Ureter (tissue), 1 donor: ENCODE data around the gene PPP6R3. TPM values are rescaled to one million over a fixed set of nuclear protein-coding genes. Genes with fewer than 3 reads are reported as not detected.
"Not testable (repeated sequence)": the region's sequence is repeated elsewhere in the genome, so short reads cannot be mapped to it uniquely, and the experiment has no call there.

Experiments used
- DNase-seq: peaks from one replicate; pipeline ENCODE4 v3.0.0-alpha.2; 2020; ENCODE audit warnings: low spot score
- total RNA-seq: library from RNA; stranded (reverse); gene quantifications from one replicate; pipeline ENCODE4 v1.2.4, GENCODE V29; 2023
- donor health status: DM: yes; HTN: yes; CAD: no.

PPP6R3 gene
- total RNA-seq, 1 donor from 2014 or later: 183 TPM

DNA sequence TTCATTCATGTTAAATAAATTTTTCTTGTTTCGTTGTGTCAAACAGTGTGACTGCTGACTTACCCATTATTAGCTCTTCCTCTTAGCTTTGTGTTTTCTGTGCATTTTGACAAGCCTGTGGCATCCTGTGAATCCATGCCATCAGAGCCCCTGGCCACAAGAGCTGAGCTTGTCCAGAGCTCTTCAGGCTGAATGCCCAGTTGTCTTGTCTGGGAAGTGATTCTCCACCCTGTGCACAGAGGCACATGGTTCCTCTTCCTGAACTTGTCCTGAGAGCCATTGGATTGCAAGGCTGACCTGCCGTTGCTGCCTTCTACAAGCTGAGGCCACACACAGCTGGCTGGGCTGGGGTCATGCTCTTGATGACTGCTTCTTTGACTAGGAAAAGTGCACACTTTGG, 64.1 kb downstream of the PPP6R3 start:
- no peak for DNase-seq

DNA sequence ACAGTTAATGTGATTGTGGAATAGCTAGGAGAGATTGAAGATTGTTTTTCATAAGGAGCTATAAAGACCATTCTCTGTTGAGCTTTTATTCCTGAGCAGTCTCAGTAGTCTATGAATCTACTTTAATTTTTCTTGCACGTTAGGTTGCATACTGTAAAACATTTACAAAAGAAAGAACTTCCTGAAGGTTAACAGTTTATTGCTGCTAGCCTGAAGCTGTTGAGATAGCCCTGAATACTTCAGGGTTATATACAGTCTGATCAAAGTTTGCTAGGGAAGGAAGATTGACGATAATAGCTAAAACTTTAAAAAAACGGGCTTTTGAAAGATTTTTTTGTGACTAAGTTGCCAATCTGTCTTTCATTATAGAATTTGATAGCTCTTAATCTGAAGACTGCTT, 64.8 kb downstream of the PPP6R3 start:
- no peak for DNase-seq

DNA sequence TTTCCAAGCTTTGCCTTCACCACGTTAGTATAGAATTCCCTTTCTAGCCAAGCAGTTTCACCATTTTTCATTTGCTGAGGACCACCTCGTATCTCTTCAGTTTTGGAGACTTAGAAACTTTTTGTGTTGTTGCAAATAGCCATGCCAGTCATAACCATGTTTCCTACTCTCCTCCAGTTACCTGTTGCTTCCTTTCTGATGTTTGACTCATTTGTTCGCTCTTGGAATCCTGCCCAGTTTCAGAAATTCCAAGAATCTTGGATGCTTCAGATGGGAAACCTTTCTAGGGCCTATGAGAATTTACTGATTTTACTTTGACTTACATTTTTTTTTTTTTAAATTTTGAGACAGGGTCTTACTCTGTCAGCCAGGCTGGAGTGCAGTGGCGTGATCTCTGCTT, 65.4 kb downstream of the PPP6R3 start:
- DNase-seq: no peak

DNA sequence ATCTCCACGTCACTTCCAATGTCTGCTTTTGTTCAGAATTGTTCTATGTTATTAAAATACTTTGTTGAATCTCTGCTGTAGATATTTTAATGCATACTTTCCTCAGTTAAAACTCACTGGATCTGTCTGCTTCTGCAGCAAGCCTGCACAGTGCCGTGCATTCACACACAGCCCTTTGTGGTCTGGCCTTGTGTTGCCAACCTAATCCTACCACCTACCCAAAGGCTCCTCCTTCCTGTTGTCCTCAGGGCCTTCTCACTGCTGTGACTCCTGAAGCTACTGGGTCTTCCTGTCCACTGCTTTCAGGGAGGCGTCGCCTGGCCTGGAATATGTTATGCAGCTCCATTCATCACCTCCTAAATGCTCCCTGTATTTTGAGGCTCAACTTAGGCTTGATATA, 67.0 kb downstream of the PPP6R3 start:
- no peak for DNase-seq

DNA sequence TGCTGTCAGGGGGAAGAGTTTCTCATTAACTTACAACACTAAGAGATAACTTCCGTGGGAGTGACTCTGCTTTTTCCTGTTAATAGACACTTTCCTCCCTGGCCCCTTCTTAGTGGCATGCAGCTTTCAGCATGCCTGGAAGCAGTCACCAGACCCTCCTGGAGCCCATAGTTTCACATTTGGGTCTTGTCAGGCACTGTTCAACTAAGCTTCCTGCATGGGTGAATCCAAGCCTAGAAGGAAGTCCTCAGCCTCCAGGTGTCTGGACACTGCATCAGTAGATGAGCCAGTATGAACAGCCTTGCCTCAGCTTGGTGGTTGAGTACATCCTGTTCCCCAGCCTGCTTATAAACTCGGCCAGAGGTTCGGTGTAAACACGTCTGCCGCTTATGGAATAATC, 68.1 kb downstream of the PPP6R3 start:
- no peak for DNase-seq

DNA sequence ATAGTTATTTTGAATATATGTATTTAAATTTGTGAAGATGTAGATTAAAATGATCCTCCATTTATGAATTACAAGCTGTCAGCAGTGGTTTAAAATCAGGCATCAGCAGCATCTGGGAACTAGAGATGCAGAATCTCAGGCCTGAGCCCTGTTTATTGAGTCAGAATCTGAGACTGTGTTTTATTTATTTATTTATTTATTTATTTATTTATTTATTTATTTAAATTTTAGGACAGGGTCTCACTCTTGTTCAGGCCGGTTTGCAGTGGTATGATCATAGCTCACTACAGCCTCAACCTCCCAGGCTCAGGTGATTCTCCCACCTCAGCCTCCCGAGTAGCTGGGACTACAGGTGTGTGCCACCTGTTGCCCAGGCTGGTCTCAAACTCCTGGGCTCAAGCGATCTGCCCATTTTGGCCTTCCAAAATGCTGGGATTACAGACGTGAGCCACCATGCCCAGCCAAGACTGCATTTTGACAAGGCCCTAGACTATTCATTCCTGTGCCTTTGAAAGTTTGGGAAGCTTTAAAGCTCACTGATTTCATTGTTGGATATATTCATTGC, 70.7 kb downstream of the PPP6R3 start:
- DNase-seq: no peak

DNA sequence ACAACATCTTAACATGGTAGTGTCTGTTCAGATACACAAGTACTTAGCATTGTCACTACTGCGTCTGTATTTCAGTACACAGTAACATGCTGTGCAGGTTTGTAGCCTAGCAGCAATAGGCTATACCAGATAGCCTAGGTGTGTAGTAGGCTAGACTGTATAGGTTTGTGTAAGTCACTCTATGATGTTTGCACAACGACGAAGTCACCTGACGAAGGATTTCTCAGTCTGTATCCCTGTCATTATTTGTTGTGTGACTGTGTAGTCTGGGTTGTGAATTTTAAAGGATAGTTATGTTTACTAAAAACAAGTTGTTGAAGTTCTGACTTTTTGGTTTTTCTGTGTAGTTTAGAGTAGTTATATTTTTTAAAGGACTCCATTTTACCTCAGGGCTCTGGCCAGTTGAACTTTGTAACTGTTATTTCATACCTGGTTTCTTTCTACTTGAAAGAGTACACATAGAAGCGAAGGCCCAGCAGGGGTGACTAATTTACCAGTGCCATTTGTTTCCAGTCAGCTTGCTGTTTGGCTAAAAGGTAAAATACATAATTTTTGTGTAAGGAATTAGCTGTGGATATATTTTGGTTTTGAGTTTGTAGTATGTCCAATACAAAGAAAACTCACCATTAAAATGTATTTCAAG, 72.3 kb downstream of the PPP6R3 start:
- no peak for DNase-seq

DNA sequence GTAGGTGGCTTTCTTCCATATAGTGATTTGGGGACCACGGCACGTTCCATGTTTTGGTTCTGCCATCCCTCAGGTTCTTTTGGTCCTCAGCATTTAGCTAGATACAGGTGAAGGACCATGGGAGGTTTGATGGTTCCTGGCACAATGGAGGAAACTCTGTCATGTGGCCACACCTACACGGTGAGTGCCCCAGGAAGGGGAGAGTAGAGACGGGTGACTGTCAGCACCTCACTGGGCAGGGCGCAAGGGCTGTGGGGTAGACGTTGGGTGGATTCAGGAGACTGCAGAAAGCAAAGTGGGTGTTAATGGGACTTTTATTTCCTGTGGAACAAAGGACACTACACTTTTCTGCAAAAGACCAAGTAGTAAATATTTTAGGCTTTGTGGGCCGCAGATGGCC, 73.4 kb downstream of the PPP6R3 start:
- DNase-seq: no peak

DNA sequence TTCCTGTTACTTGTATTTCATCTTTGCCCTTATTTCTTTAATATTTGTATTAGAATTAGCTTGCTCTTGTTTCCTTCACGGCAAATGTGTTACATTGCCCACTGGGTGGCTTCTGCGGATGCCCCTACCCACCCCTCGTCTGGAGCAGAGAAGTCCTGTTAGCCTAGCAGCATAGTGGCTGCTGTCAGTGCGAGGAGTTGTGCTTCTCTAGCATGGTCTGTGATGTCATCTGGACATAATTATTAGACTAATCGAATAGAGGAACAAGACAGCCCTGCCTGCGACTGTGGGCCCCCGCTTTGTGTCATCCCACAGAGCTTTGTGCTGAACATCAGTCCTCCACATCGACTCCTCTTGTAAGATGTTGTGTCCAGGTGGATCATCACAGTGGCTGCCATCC, 74.5 kb downstream of the PPP6R3 start:
- no peak for DNase-seq

DNA sequence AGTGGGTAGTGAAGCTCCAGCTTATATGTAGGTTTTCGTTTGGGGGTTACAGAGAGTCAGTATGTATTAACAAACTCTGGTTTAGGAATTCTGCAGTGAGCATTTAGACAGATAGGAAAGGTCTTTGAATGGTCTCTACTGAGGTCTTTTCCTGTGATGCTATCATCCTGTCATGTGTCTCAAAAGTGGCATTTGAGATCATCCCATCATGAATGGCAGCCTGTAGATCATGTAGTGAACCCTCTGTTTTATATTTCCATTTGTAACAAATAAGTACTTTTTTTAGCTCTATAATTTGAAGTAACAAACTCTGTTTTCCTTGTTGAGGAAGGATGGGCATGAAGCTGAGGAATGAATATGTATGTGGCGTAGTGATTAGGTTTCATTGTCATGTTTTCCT, 76.2 kb downstream of the PPP6R3 start:
- no peak for DNase-seq

DNA sequence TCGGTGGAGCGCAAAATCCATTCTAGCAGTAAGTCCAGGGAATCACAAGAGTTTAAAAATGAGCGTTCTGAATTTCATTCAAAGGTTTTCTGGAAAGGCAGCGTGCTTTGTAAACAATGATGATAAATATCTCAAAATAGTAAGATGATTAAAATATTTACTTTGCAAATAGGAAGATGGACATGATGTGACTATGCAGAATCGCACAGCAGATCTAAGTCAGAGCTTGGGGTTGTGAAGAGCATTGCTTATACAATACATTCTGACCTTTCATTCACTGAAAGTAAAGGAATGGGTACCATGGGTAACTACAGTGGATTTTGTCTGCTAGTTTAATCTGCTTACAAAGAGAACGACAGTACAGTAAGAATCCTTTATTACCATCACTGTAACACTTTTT, 77.5 kb downstream of the PPP6R3 start:
- DNase-seq: no peak

DNA sequence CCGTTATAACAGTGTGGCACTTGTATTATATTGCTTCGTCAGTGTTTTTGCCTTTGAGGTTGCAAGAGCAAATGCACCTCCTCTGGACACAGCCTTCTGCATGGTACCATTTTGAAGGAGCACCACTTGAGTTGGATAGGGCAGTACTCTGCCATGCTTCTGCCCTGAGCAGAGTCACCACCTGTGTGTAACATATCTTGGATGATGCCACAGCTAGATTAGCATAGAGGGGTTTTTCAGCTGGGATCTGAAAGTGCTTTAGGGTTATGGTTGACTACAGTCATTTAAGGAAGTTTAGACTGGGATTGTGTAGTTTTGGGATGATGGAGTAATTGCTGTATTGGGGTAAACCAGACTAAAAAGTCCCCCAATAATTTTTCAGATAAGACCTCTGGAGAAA, 78.8 kb downstream of the PPP6R3 start:
- DNase-seq: no peak

DNA sequence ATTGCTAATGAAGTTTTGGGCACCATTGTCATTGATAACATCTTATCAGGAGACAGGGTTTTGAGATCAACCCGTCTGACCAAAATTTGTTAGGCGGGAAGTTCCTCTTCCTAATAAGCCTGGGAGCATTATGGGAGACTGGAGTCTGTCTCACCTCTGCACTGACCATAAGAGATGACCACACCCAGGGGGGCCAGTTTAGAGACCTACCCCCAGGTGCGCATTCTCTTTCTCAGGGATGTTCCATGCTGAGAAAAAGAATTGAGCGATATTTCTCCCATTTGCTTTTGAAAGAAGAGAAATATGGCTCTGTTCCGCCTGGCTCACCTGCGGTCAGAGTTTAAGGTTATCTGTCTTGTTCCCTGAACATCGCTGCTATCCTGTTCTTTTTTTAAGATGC, 80.0 kb downstream of the PPP6R3 start:
- DNase-seq: not testable (repeated sequence)

DNA sequence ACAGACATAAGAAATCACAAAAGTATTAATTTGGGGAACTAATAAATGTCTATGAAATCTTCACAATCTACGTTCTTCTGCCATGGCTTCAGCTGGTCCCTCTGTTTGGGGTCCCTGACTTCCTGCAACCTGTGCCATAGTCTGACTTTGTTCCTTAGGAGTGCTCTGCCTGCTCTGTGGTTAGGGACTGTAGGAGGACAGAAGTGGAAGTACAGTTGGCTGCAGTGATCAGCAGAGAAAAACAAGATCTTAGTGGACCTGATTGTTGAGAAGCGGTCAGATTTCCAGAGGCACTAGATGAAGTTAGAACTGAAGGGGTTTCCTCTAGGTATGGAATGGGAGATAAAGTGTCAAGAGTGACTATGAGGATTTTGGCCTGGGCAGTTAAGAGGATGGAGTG, 80.6 kb downstream of the PPP6R3 start:
- no peak for DNase-seq

DNA sequence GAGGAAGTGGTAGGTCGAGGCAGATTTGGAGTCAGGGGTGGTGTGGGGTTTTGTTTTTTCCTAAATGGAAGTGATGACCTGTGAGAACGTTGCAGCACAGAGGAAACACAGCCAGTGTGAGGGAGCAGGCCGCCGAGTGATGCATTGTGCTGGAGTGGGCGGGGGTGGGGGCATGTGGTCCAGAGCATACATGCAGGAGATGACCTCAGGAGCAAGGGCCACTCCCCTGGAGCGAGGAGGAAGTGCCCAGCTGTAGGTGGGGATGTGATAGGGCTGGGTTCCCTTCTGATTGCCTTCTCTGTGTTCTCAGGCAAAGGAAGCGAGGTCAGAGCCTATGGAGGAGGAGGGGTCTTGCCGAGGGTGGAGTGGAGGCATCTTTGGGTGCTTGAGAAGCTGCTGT, 81.4 kb downstream of the PPP6R3 start:
- no peak for DNase-seq

DNA sequence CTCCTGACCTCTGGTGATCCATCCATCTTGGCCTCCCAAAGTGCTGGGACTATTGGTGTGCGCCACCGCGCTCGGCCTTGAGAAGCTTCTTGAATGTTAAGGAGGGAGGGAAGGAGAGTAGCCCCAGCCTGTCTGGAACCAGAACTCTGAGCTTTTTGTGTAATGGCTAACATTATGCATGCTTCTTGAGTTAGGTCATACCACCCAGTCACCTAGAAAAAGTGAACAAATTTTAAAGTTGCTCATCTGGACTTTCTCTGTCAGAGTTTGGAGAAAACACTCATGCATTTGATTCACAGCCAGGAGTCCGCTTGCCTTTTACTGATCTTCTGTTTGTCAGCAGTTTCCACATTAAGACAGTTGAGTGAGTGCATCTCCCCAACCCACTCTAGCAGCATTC, 82.1 kb downstream of the PPP6R3 start:
- DNase-seq: no peak

DNA sequence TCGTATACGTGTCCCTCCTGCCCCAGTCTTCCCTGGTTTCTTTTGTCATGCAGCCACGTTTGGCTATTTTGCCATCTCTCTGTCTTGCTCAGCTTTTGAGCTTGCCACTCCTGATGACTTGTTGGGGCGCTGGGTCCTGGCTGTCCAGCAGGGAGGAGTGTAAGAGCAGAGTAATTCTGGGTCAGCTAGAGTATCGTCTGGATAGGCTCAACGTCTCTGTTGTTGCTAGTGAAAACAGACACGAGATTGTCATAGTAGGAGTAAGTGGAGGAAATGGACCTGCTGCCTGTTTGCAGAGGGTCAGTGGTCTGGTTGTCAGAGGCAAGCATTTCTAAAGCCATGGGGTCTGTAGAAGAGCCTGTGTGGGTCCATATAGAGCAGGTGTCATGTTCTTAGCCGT, 83.0 kb downstream of the PPP6R3 start:
- DNase-seq: no peak

DNA sequence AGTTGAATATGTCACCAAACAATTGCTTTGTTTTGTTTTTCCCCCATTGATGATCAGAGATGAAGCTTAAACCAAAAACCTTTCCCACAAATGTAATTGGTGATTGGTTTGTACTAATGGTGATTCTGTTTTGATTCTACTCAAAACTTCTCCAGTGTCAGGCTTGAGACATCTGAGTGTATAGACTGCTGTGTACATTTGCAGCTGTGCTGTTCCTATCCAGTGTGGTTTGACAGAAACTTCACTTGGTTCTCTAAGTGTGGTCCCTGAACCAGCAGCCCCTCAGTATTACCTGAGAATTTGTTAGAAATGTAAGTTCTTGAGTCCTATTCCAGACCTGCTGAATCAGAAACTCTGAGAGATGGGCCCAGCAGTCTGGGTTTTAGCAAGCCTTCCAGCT, 84.8 kb downstream of the PPP6R3 start:
- DNase-seq: no peak

DNA sequence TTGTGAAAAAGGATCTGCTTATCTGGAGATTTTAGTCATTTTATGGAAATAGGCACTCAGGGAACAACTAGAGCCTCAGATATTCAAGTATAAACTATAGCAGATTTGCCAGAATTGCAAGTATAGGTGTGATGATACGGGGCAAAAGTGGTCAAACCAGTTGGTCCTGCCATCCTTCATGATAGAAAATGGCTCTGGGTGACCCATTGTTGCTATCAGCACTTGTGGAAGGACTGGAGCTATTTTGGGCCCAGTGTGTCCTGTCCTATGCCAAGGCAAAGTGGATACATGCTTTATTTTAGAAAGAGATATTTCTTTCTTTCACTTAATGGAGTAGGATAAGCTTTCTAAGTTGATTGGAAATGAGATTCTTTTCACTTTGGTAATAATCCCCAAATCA, 85.2 kb downstream of the PPP6R3 start:
- no peak for DNase-seq

DNA sequence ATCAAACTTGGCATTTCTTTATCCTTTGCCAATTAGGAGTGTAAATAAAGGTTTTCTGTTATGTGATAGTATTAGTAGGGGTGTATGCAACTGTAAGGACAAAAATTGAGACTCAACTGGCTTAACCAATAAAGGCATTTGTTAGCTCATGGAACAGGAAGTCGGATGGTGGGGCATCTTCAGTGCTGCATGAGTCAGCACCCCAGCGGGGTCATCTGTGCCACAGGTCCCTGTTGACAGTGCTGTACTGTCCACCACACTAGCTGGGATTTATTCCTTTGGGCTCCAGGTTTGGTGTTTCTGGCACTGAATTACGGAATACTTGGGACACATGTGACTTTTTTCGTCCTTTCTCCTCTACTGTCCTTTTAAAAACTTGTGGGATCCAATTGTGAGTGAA, 86.0 kb downstream of the PPP6R3 start:
- no peak for DNase-seq

DNA sequence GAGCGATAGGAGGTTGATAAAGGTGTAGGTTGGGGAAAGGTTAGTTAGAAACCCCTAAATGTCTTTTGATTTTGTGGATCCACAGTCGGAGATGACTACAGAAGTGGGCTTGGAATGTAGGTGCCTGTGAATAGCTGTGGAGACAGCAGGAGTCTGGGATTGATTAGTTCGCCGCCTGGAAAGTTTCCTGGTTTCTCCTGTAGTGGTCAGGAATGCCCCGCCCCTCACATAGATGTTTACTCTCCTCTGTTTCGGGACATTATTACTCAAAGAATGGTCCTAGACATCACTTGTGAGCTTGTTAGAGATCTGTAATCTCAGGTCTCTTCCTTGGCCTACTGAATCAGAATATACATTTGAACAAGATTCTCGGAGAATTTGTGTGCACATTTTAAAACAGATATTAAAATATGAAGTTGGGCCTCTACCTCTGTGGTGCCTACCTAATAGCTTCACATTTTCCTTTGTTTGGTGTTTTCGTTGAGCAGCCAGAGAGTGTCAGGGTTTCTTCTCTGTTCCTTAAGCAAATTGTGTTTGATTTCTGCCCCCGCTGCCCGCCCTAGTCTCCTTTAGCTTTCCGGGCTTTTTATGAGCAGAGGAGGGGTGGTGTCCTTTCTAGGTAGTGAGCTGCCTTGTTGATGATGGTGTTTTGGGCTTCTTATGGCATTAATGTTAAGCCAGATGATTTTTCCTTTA, 89.4 kb downstream of the PPP6R3 start:
- no peak for DNase-seq

DNA sequence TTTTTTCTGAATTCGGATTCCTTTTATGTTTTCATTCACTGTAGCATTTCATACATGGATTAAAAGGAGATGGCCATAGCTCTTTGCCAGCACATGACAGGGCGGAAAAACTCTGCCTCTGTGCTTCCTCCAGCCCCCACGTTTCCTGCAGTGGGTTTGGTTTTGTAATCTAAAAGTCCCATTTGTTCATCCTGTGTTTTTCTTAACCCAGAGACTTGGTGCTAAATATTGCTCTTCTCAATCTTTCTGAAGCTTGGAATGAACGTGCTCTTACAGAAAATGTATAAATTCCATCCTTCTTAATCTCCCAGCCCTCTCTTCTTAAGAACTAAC, 89.9 kb downstream of the PPP6R3 start:
- no peak for DNase-seq

DNA sequence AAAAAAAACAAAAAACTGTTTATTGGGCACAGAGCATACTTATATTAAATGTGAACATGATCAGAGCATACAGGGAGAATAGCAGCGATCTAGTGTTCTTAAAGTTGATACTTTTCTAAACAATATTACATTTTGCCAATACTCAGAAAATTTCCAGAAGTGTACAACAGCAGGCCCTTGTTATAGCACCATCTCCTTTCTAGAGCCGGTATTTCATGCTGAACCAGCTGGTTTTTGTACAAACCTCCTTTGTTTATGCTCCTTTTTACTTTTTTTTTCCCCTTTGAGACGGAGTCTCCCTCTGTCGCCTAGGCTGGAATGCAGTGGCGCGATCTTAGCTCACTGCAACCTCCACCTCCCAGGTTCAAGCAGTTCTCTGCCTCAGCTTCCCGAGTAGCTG, 90.7 kb downstream of the PPP6R3 start:
- no peak for DNase-seq

DNA sequence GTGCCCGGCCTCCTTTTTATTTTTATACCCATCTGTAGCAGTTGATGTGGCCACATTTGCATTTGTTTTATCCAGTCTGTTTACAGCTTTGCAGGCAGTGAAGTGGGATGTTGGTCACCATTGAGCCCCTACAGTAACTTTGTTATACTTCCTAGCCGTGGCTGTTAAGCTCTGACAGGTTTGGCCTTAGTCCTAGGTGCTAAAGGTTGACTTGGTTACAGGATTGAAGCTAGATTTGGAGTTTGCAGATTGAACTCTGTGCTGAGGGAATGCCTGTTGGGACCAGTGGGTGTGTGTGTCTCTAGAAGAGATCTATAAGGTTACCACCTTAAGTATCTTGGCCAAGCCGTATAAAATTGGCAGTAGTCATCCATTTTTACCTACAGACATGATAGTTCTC, 91.2 kb downstream of the PPP6R3 start:
- no peak for DNase-seq
